Spleen (tissue), 7 donors: ENCODE data around the gene TYW1.

Experiments used
- POLR2AphosphoS5 ChIP-seq, 3 donors: sonication (generic); formaldehyde crosslinking; IDR thresholded peaks; one replicate each; pipeline ENCODE4 v1.5.1; 2017; ENCODE audit warnings: antibody characterized with exemption in 3 of 3
- TF ChIP-seq, protein P1 (sequence below), 11 experiments: fragments of 200-600 bp in 7 of 11; fragments of 450-650 bp in 4 of 11; sonication (generic) in 4 of 11; IDR thresholded peaks in 8 of 11; conservative IDR thresholded peaks in 3 of 11; 1 replicate in 7 of 11; 2 replicates in 4 of 11; pipeline versions ENCODE4 v1.4.0 to v1.8.0; 2016 to 2021; ENCODE audit warnings: antibody characterized with exemption in 11 of 11, inconsistent platforms in 4 of 11, mild to moderate bottlenecking in 1 of 11
- donor health status: DM: no; HTN: no; CAD: no; lungs with moderate emphysema.
- donor health status: DM: no; HTN: no; CAD: no.
- donor health status: DM: no; HTN: no; CAD: no.

DNA sequence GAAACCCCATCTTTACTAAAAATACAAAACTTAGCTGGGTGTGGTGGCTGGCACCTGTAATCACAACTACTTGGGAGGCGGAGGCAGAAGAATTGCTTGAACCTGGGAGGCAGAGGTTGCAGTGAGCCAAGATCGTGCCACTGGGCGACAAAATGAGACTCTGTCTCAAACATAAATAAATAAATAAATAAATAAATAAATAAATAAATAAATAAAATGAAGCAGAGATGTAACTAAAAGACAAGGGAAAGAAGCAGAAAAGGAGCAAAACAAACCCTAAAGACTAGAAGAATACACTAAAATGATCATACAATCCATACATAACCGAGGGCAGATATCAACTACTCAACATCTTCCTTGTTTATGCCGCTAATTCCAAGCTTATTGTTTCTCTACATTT is 209.8 kb downstream of the TYW1 start:
- TF ChIP-seq, protein P1, sequence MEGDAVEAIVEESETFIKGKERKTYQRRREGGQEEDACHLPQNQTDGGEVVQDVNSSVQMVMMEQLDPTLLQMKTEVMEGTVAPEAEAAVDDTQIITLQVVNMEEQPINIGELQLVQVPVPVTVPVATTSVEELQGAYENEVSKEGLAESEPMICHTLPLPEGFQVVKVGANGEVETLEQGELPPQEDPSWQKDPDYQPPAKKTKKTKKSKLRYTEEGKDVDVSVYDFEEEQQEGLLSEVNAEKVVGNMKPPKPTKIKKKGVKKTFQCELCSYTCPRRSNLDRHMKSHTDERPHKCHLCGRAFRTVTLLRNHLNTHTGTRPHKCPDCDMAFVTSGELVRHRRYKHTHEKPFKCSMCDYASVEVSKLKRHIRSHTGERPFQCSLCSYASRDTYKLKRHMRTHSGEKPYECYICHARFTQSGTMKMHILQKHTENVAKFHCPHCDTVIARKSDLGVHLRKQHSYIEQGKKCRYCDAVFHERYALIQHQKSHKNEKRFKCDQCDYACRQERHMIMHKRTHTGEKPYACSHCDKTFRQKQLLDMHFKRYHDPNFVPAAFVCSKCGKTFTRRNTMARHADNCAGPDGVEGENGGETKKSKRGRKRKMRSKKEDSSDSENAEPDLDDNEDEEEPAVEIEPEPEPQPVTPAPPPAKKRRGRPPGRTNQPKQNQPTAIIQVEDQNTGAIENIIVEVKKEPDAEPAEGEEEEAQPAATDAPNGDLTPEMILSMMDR (IDR thresholded peaks at IDR 0.05 in 8 of 11, conservative IDR thresholded peaks at IDR 0.05 in 3 of 11), result no peak
- no peak for TF ChIP-seq POLR2AphosphoS5 (IDR thresholded peaks at IDR 0.05)
